Prostate gland (tissue), 2 donors: ENCODE results near the gene NUCKS1. TPM values are rescaled to one million over a fixed set of nuclear protein-coding genes. Genes with fewer than 3 reads are reported as not detected.

Source experiments
- DNase-seq: peaks from one replicate; pipeline ENCODE4 v3.0.0-alpha.2; 2019; ENCODE audit warnings: low spot score
- H3K27ac ChIP-seq, 2 donors: fragments of 200-600 bp; sonication (generic); 2 replicates each; pipeline ENCODE4 v1.5.1; 2017 to 2019
- H3K27me3 ChIP-seq: fragments of 200-600 bp; sonication (generic); replicated peaks from 2 replicates; pipeline ENCODE4 v1.5.1; 2019; ENCODE audit not compliant: insufficient read depth
- H3K36me3 ChIP-seq, 2 donors: fragments of 200-600 bp; sonication (generic); 1 replicate in 1 of 2; 2 replicates in 1 of 2; pipeline versions ENCODE4 v1.5.1 to v1.8.1; 2017 to 2019
- H3K4me1 ChIP-seq: fragments of 200-600 bp; sonication (generic); replicated peaks from 2 replicates; pipeline ENCODE4 v1.5.1; 2019
- H3K4me3 ChIP-seq, 2 donors: fragments of 200-600 bp; sonication (generic); 2 replicates each; pipeline ENCODE4 v1.5.1; 2017 to 2019
- H3K9me3 ChIP-seq: fragments of 200-600 bp; sonication (generic); 2 replicates; pipeline ENCODE4 v1.5.1; 2017
- CTCF ChIP-seq, 4 experiments: fragments of 200-600 bp in 2 of 4; fragments of 450-650 bp in 2 of 4; sonication (generic) in 2 of 4; IDR thresholded peaks; 1 replicate in 3 of 4; 2 replicates in 1 of 4; pipeline ENCODE4 v1.5.1; 2016 to 2019; ENCODE audit warnings: antibody characterized with exemption in 4 of 4, mild to moderate bottlenecking in 2 of 4, moderate library complexity in 2 of 4
- POLR2A ChIP-seq: fragments of 450-650 bp; IDR thresholded peaks from one replicate; pipeline ENCODE4 v1.6.1; 2016; ENCODE audit warnings: antibody characterized with exemption, mild to moderate bottlenecking
- POLR2AphosphoS5 ChIP-seq: sonication (generic); formaldehyde crosslinking; IDR thresholded peaks from one replicate; pipeline ENCODE4 v1.6.1; 2017; ENCODE audit warnings: antibody characterized with exemption
- WGBS: methylation state at CpG from one replicate; pipeline ENCODE4 v1.1.5; 2018; 5-methylcytosine and 5-hydroxymethylcytosine counted together
- intact Hi-C: fragments of 100-400 bp; cut with DNase I; formaldehyde crosslinking; loops from one replicate; pipeline ENCODE4 v1.14.2; 2022
- total RNA-seq, 2 donors: library from RNA; depleted of rRNA; stranded (reverse); fragments of >200 nt; gene quantifications; one replicate each; pipeline ENCODE4 v1.1.0, GENCODE V29; 2016

Gene NUCKS1
- total RNA-seq, 2 donors from 2014 or later, result 102 to 111 TPM

- 37% methylated on average over 4 of the region's 4 CpGs for WGBS
Observed at GRCh38 chr1:205714906-205715246, 35.1 kb downstream of the NUCKS1 start.

GRCh38 chr1:205714190-205714905, 35.6 kb downstream of the NUCKS1 start:
- WGBS, result 42% methylated on average over 5 of the region's 5 CpGs
- Histone ChIP-seq H3K27me3 (no peaks in the 10 kb centered on the region), H3K27ac (peak overlapping the region; percentile 17 to 60), H3K36me3 (peaks cover 5 to 6% of the 10 kb centered on the region in 2 donors), H3K9me3 (no peaks in the 10 kb centered on the region), H3K4me3 (no peak overlapping the region), H3K4me1 (no peaks in the 10 kb centered on the region)
- peak; percentile 75 for DNase-seq
- intact Hi-C loops, result no loop called here
- no peak for TF ChIP-seq CTCF (IDR thresholded peaks at IDR 0.05)
- TF ChIP-seq POLR2AphosphoS5, result peak; percentile 75
- no peak for TF ChIP-seq POLR2A

More at GRCh38 chr1:205714906-205715246, 35.1 kb downstream of the NUCKS1 start:
- no peak overlapping the region for H3K4me3 ChIP-seq
- H3K27ac ChIP-seq, result peak overlapping the region in 1 of 2 donors; percentile 60
- TF ChIP-seq POLR2A (no peak), CTCF (IDR thresholded peaks at IDR 0.05) (no peak), POLR2AphosphoS5 (no peak)
- no peak for DNase-seq
- intact Hi-C loops, result no loop called here
- peaks cover 6 to 9% of the 10 kb centered on the region in 2 donors for H3K36me3 ChIP-seq
- H3K9me3 ChIP-seq, result no peaks in the 10 kb centered on the region
- H3K4me1 ChIP-seq, result no peaks in the 10 kb centered on the region
- no peaks in the 10 kb centered on the region for H3K27me3 ChIP-seq

- TF ChIP-seq CTCF (IDR thresholded peaks at IDR 0.05) (peak; percentile 67 to 93 (median 90)), POLR2AphosphoS5 (peak; percentile 70), POLR2A (no peak)
- Histone ChIP-seq H3K4me3 (peak overlapping the region in 1 of 2 donors; percentile 8), H3K4me1 (no peaks in the 10 kb centered on the region), H3K36me3 (no peaks in the 10 kb centered on the region), H3K27me3 (no peaks in the 10 kb centered on the region), H3K9me3 (no peaks in the 10 kb centered on the region), H3K27ac (peak overlapping the region; percentile 39 to 76)
- intact Hi-C loops, result no loop called here
- 37% methylated on average over 8 of the region's 8 CpGs for WGBS
- peak; percentile 90 for DNase-seq
Observed at GRCh38 chr1:205711105-205712048, 38.6 kb downstream of the NUCKS1 start.

DNA sequence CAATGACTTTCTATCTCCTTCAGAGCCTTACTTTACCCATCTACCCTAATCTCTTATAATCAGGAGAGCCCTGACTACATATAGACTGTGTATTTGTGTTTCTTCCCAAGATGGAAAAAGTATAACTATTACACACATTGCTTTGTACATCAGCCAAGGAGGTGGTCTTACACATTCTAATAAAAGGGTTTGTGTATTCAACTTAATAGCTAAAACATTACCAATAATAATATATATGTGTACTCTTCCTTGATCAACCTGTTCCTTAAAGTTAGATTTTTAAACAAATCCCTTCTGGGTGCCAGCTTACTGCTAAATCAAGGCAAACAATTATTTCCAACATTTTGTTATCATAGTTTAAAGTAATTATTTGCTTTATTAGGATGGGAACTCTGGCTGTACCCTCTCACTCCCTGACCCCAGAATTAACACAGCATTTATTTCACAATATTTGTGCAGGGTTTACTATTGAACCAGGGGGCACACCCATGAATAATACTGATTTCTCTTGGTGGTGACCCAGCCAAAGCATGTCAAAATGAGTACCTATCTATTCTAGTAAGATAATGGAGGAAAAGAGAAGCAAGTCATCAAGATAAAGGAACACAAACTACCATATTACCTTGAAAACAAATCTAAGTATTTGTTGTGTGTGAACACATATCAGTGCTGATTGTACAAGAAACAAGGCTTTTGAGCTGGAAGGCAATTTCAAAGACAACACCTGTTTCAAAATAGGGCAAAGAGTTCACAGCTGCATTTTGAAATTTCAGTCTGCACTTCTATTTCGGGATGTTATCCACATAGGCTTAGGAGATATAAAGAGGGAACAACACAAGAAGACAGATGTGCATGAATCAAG, 39.5 kb downstream of the NUCKS1 start:
- intact Hi-C loops, result no loop called here

More for the DNA sequence above, 39.5 kb downstream of the NUCKS1 start:
- Histone ChIP-seq H3K27me3 (no peaks in the 10 kb centered on the region), H3K36me3 (no peaks in the 10 kb centered on the region), H3K4me1 (no peaks in the 10 kb centered on the region), H3K9me3 (no peaks in the 10 kb centered on the region), H3K27ac (peak overlapping the region; percentile 10 to 76), H3K4me3 (no peak overlapping the region)
- no peak for TF ChIP-seq POLR2A
- TF ChIP-seq POLR2AphosphoS5, result no peak
- no peak for TF ChIP-seq CTCF (IDR thresholded peaks at IDR 0.05)
- DNase-seq, result no peak
- WGBS, result 54% methylated on average over 1 of the region's 1 CpG
